Measurements from ENCODE around the gene BMPER.
A peak's percentile ranks its signal among the peaks of the same experiment; 100 is the strongest.

Gene BMPER

GRCh38 chr7:33923440-33924229, 18.3 kb downstream of the BMPER start:
- no peak for DNase-seq (ENCODE audit: low spot score)

DNA sequence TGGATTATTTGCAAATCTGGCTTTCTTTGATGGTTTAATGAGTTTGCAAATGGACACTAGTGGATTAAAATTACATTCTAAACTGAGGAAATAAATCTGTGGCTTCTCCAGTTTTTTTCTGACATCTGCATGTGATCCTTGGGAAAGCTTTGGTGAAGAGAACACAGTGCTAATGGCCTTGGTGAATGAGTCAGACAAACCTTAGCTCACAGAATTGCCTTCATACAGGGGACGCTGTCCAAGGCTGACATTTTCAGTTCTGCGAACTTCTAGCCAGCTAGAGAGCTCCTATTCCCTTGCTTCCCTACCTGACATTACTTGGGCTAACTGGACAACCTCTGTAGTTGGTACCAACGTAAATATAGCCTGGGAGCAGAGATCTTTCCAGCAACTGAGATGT, 21.2 kb downstream of the BMPER start:
- no peak for DNase-seq (ENCODE audit: low spot score)

DNA sequence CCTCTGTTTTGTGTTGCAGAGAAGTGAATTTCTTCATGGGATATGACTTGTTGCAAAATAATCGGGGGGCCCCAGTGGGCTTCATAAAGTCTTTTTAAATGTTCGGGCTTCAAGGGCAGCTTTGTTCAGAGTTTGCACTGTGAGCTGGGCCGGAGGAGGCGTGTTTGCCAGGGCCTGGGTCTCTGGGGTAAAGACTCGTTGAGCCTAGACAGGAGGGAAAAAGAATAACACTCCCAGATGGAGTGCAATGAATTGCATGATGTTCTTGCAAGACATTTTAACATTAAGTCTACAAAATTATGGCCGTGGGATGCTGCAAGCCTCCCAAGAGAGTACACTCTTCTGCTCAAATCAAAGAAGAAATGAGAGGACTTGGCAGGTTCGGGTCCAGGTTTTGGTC, 23.6 kb downstream of the BMPER start:
- no peak for DNase-seq (ENCODE audit: low spot score)

GRCh38 chr7:33932221-33932620, 26.9 kb downstream of the BMPER start:
- no peak for DNase-seq (ENCODE audit: low spot score)

GRCh38 chr7:33932832-33933468, 27.6 kb downstream of the BMPER start:
- peak; percentile 60 for DNase-seq (ENCODE audit: low spot score)

DNA sequence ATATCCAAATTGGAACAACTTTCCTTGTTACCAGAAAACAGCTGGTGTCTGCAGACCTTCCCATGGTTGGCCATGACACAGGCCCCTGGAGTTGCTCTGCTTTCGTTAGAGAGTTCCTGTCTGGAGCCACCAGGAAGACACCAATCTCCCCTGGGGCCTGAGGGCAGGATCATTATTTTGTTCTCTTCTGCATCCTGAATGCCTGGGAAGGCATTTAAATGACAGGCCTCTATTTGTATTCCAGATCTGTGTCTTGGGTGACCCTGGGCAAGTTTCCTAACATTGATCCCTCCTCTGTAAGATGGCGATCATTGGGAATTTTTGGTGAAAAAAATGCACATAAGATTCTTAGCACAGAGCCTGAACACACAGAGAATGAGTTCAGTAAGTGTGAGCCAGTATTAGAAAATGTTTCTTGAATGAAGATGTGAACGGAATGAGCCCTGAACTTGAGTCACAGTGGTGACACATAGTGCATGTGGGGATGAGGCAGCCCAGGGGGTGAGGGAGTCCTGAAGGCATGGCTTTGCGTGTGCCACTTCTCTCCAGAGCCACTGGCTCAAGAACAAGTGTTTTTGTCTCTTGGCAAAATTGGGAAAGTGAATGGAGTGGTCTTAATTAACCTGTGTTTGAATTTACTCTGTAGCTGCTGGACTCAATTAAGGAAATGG, 28.4 kb downstream of the BMPER start:
- no peak for DNase-seq (ENCODE audit: low spot score)

DNA sequence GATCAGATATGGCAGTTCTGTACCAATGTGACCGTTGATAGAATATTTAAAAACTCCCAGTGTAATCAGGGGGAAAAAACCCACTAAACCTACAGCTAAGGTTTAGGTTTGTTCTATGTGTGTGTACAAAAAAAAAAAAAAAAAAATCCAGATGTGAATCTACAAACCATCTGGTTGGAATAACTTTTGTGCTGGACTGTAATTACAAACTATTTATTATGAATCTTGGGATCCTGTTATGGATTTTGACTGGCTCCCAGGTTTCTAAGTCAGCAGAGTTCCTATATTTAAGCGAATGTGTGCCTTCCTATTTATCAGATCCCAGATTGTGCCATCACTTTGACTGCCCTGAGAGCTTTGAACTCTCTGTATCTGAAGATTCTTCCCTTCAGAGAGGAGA, 29.1 kb downstream of the BMPER start:
- DNase-seq (ENCODE audit: low spot score), result no peak

DNA sequence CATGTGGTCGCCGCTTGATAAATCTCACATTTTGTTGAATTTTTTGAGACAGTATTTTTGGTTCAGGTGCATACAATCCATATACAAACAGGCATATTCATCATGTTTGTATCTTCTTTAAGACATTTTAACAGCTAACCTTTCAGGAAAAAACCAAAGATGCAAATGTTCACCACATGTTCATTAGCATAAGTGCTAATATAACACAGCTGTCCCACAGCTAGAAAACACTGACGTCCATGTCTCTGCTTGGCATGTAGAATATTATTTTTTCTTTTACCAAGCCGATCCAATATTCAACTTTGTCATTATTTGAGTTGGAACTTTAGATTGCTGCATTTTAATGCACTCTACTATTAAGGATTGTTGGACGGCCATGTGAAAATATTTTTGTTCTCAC, 31.2 kb downstream of the BMPER start:
- no peak for DNase-seq (ENCODE audit: low spot score)

GRCh38 chr7:33937871-33938270, 32.5 kb downstream of the BMPER start:
- no peak for DNase-seq (ENCODE audit: low spot score)

GRCh38 chr7:33939121-33939520, 33.8 kb downstream of the BMPER start:
- no peak for DNase-seq (ENCODE audit: low spot score)

DNA sequence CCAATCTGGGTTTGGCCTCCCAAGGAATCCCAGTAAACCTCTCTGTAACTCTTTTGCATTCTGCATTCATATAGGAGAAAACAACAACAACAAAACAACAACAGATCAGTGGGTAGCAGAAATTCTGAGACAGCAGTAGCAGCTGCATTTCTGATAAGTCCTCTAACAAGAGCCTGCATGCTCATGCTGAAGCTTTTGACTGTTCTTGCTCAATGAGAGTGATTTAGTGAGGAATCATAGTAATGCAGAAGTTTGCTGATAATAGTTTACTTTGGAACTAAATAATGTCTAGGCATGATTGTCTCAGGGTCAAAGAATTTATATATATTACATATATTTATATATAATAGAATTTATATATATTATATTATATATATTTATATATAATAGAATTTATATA, 35.2 kb downstream of the BMPER start:
- no peak for DNase-seq (ENCODE audit: low spot score)

- no peak for DNase-seq (ENCODE audit: low spot score)
Observed at GRCh38 chr7:33941418-33941817, 36.1 kb downstream of the BMPER start.

- DNase-seq (ENCODE audit: low spot score), result no peak
Observed at GRCh38 chr7:33946094-33946699, 40.9 kb downstream of the BMPER start.

- no peak for DNase-seq (ENCODE audit: low spot score)
Observed at GRCh38 chr7:33950047-33950714, 44.8 kb downstream of the BMPER start.

DNA sequence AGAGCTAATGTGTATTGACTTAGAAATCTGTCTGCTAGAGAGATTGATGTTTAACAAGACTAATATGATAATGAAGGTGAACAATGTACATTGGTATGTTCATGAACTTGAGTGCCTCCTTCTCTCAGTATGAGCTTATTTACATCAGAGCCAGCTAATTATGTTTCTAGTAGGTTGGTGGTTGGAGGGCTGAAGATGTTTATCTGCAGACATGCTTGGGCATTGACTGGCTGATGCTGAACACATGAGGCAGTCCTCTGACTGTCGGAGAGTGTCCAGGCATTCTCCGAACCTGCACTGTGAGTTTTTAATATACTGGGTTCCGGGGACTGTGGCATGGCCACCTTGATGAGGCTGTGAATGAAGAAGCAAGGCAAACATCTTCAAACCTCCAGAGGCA, 47.5 kb downstream of the BMPER start:
- no peak for DNase-seq (ENCODE audit: low spot score)

GRCh38 chr7:33958104-33958503, 52.8 kb downstream of the BMPER start:
- no peak for DNase-seq (ENCODE audit: low spot score)

DNA sequence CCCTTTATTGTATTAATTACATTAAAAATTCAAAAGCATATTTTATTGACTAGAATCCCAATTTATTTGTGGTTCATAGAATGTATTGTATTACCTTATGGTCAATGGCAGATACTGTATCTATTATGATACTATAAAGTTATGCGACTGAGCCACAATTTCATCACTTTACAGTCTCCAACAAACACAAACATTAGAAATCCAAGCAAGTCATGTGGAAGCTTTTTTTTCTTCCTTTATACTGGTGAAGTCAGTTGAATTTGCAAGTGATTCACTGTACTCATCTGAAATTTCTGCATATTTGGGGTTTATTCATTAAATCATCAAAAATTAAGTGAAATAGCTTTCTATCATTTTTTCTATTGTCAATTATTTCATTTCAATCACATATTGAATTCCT, 54.3 kb downstream of the BMPER start:
- DNase-seq (ENCODE audit: low spot score), result no peak

- DNase-seq (ENCODE audit: low spot score), result no peak
Observed at GRCh38 chr7:33961948-33962347, 56.6 kb downstream of the BMPER start.

- no peak for DNase-seq (ENCODE audit: low spot score)
Observed at GRCh38 chr7:33964417-33965182, 59.3 kb downstream of the BMPER start.

- DNase-seq (ENCODE audit: low spot score), result no peak
Observed at GRCh38 chr7:33965183-33965744, 59.9 kb downstream of the BMPER start.

GRCh38 chr7:33968591-33968990, 63.3 kb downstream of the BMPER start:
- DNase-seq (ENCODE audit: low spot score), result no peak

Measured in CD4-positive, alpha-beta T cell treated with Interleukin-2 at 100 ng/mL for 4 hours (primary cell).